Adrenal gland (tissue), 5 donors: ENCODE results near the gene RXYLT1.

Source experiments
- POLR2A ChIP-seq, 2 donors: fragments of 450-650 bp; IDR thresholded peaks; one replicate each; pipeline ENCODE4 v1.6.1; 2017; ENCODE audit warnings: antibody characterized with exemption in 2 of 2, mild to moderate bottlenecking in 2 of 2, moderate library complexity in 1 of 2
- TF ChIP-seq, protein P1 (sequence below), 6 experiments: fragments of 450-650 bp in 4 of 6; fragments of 200-600 bp in 2 of 6; sonication (generic) in 1 of 6; IDR thresholded peaks; 1 replicate in 5 of 6; 2 replicates in 1 of 6; pipeline versions ENCODE4 v1.5.1 to v1.8.0; 2016 to 2021; ENCODE audit warnings: antibody characterized with exemption in 6 of 6, mild to moderate bottlenecking in 2 of 6, moderate library complexity in 1 of 6
- donor health status: DM: no; HTN: no; CAD: no.

- TF ChIP-seq, protein P1, sequence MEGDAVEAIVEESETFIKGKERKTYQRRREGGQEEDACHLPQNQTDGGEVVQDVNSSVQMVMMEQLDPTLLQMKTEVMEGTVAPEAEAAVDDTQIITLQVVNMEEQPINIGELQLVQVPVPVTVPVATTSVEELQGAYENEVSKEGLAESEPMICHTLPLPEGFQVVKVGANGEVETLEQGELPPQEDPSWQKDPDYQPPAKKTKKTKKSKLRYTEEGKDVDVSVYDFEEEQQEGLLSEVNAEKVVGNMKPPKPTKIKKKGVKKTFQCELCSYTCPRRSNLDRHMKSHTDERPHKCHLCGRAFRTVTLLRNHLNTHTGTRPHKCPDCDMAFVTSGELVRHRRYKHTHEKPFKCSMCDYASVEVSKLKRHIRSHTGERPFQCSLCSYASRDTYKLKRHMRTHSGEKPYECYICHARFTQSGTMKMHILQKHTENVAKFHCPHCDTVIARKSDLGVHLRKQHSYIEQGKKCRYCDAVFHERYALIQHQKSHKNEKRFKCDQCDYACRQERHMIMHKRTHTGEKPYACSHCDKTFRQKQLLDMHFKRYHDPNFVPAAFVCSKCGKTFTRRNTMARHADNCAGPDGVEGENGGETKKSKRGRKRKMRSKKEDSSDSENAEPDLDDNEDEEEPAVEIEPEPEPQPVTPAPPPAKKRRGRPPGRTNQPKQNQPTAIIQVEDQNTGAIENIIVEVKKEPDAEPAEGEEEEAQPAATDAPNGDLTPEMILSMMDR (IDR thresholded peaks at IDR 0.05) = peak; percentile 36 to 73 (median 67)
- TF ChIP-seq POLR2A (IDR thresholded peaks at IDR 0.05) = no peak
Observed at GRCh38 chr12:63802012-63802608, 22.4 kb downstream of the RXYLT1 start.
